ENCODE data around the gene CDKL2.

CDKL2 gene

GRCh38 chr4:75637176-75637575 lies 6.8 kb upstream of the CDKL2 start:
- no peaks in the 10 kb centered on the region for H3K9me3 ChIP-seq (replicated peaks; ENCODE audit: low read length)
- H3K9ac ChIP-seq (ENCODE audit: low read depth, low read length): no peak overlapping the region
- no peak overlapping the region for H3K4me3 ChIP-seq (ENCODE audit: low read length)
- H3K27me3 ChIP-seq (ENCODE audit: control insufficient read depth, insufficient read depth, low read length): no peaks in the 10 kb centered on the region
- H3K36me3 ChIP-seq (ENCODE audit: insufficient read depth, low read length): peaks cover 7% of the 10 kb centered on the region
- H3K4me2 ChIP-seq (ENCODE audit: low read length): no peak overlapping the region
- peaks cover 9% of the 10 kb centered on the region for H3K4me1 ChIP-seq (ENCODE audit: control insufficient read depth, insufficient read depth, low read length)

DNA sequence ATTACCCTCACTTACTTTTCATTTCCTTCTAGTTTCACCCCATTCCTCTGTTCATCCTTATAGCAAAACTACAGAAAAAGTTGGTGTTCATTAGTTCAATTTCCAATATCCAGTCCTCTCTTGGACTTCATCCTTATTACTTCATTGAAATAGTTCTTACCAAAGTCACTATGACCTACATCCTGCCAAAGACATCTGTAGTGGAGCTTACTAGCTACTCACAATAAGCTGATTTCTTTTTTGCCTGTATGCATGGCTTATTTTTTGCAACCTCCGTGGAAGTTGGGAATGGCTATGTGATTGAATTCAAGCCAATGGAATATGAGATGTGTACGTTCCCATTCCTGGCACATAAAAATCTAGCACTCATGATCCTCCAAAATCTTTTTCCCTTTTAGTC lies 4.6 kb upstream of the CDKL2 start:
- Histone ChIP-seq H3K4me1 (ENCODE audit: control insufficient read depth, insufficient read depth, low read length) (peaks cover 19% of the 10 kb centered on the region), H3K36me3 (ENCODE audit: insufficient read depth, low read length) (peaks cover 4% of the 10 kb centered on the region), H3K27me3 (ENCODE audit: control insufficient read depth, insufficient read depth, low read length) (no peaks in the 10 kb centered on the region), H3K9ac (ENCODE audit: low read depth, low read length) (no peak overlapping the region), H3K4me3 (ENCODE audit: low read length) (no peak overlapping the region), H3K4me2 (ENCODE audit: low read length) (no peak overlapping the region), H3K9me3 (replicated peaks; ENCODE audit: low read length) (no peaks in the 10 kb centered on the region)

GRCh38 chr4:75634281-75634680 lies 4.0 kb upstream of the CDKL2 start:
- Histone ChIP-seq H3K36me3 (ENCODE audit: insufficient read depth, low read length) (no peaks in the 10 kb centered on the region), H3K9ac (ENCODE audit: low read depth, low read length) (no peak overlapping the region), H3K9me3 (replicated peaks; ENCODE audit: low read length) (no peaks in the 10 kb centered on the region), H3K4me3 (ENCODE audit: low read length) (no peak overlapping the region), H3K4me1 (ENCODE audit: control insufficient read depth, insufficient read depth, low read length) (peaks cover 20% of the 10 kb centered on the region), H3K27me3 (ENCODE audit: control insufficient read depth, insufficient read depth, low read length) (no peaks in the 10 kb centered on the region), H3K4me2 (ENCODE audit: low read length) (no peak overlapping the region)

- H3K4me2 ChIP-seq (ENCODE audit: low read length): no peak overlapping the region
- no peaks in the 10 kb centered on the region for H3K27me3 ChIP-seq (ENCODE audit: control insufficient read depth, insufficient read depth, low read length)
- H3K4me3 ChIP-seq (ENCODE audit: low read length): no peak overlapping the region
- H3K9ac ChIP-seq (ENCODE audit: low read depth, low read length): no peak overlapping the region
- peaks cover 20% of the 10 kb centered on the region for H3K4me1 ChIP-seq (ENCODE audit: control insufficient read depth, insufficient read depth, low read length)
- no peaks in the 10 kb centered on the region for H3K9me3 ChIP-seq (replicated peaks; ENCODE audit: low read length)
- no peaks in the 10 kb centered on the region for H3K36me3 ChIP-seq (ENCODE audit: insufficient read depth, low read length)
Observed at GRCh38 chr4:75633846-75634245, 3.5 kb upstream of the CDKL2 start.

- Histone ChIP-seq H3K36me3 (ENCODE audit: insufficient read depth, low read length) (no peaks in the 10 kb centered on the region), H3K4me3 (ENCODE audit: low read length) (peak overlapping the region; percentile 72), H3K4me1 (ENCODE audit: control insufficient read depth, insufficient read depth, low read length) (peaks cover 20% of the 10 kb centered on the region), H3K27me3 (ENCODE audit: control insufficient read depth, insufficient read depth, low read length) (no peaks in the 10 kb centered on the region), H3K4me2 (ENCODE audit: low read length) (peak overlapping the region; percentile 90), H3K9me3 (replicated peaks; ENCODE audit: low read length) (no peaks in the 10 kb centered on the region), H3K9ac (ENCODE audit: low read depth, low read length) (no peak overlapping the region)
Observed at GRCh38 chr4:75630937-75631329, 605 bp upstream of the CDKL2 start.

GRCh38 chr4:75629239-75629638 lies 1.1 kb downstream of the CDKL2 start:
- no peaks in the 10 kb centered on the region for H3K9me3 ChIP-seq (replicated peaks; ENCODE audit: low read length)
- H3K4me1 ChIP-seq (ENCODE audit: control insufficient read depth, insufficient read depth, low read length): peaks cover 12% of the 10 kb centered on the region
- no peaks in the 10 kb centered on the region for H3K27me3 ChIP-seq (ENCODE audit: control insufficient read depth, insufficient read depth, low read length)
- H3K36me3 ChIP-seq (ENCODE audit: insufficient read depth, low read length): no peaks in the 10 kb centered on the region
- no peak overlapping the region for H3K9ac ChIP-seq (ENCODE audit: low read depth, low read length)
- H3K4me2 ChIP-seq (ENCODE audit: low read length): no peak overlapping the region
- H3K4me3 ChIP-seq (ENCODE audit: low read length): no peak overlapping the region

GRCh38 chr4:75623026-75623425 lies 7.3 kb downstream of the CDKL2 start:
- no peak overlapping the region for H3K9ac ChIP-seq (ENCODE audit: low read depth, low read length)
- no peaks in the 10 kb centered on the region for H3K9me3 ChIP-seq (replicated peaks; ENCODE audit: low read length)
- no peaks in the 10 kb centered on the region for H3K27me3 ChIP-seq (ENCODE audit: control insufficient read depth, insufficient read depth, low read length)
- no peaks in the 10 kb centered on the region for H3K36me3 ChIP-seq (ENCODE audit: insufficient read depth, low read length)
- H3K4me3 ChIP-seq (ENCODE audit: low read length): no peak overlapping the region
- no peaks in the 10 kb centered on the region for H3K4me1 ChIP-seq (ENCODE audit: control insufficient read depth, insufficient read depth, low read length)
- no peak overlapping the region for H3K4me2 ChIP-seq (ENCODE audit: low read length)

DNA sequence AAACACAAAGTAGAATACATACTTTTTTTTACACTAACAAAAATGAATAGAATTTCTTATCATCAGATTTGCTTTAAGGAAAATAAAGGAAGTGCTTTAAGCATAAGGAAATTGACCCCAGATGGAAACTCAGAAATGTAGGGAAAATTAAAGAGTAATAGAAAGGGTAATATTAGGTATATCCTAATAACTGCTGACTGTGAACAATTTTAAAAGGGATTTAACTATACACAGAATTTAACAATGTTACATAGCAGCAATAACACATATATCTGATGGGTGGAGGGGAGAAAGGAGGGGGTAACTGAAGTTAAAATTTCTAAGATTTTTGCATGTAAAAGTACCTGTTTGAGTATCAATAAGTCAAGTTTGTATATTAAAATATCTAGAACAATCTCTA lies 8.6 kb downstream of the CDKL2 start:
- no peak overlapping the region for H3K9ac ChIP-seq (ENCODE audit: low read depth, low read length)
- H3K27me3 ChIP-seq (ENCODE audit: control insufficient read depth, insufficient read depth, low read length): no peaks in the 10 kb centered on the region
- no peaks in the 10 kb centered on the region for H3K4me1 ChIP-seq (ENCODE audit: control insufficient read depth, insufficient read depth, low read length)
- H3K4me3 ChIP-seq (ENCODE audit: low read length): no peak overlapping the region
- no peak overlapping the region for H3K4me2 ChIP-seq (ENCODE audit: low read length)
- no peaks in the 10 kb centered on the region for H3K36me3 ChIP-seq (ENCODE audit: insufficient read depth, low read length)
- H3K9me3 ChIP-seq (replicated peaks; ENCODE audit: low read length): no peaks in the 10 kb centered on the region

- no peaks in the 10 kb centered on the region for H3K4me1 ChIP-seq (ENCODE audit: control insufficient read depth, insufficient read depth, low read length)
Observed at GRCh38 chr4:75612306-75612705, 18.0 kb downstream of the CDKL2 start.

GRCh38 chr4:75605928-75606327 lies 24.4 kb downstream of the CDKL2 start:
- no peaks in the 10 kb centered on the region for H3K4me1 ChIP-seq (ENCODE audit: control insufficient read depth, insufficient read depth, low read length)
- no peak overlapping the region for H3K4me3 ChIP-seq (ENCODE audit: low read length)
- H3K36me3 ChIP-seq (ENCODE audit: insufficient read depth, low read length): no peaks in the 10 kb centered on the region
- no peaks in the 10 kb centered on the region for H3K9me3 ChIP-seq (replicated peaks; ENCODE audit: low read length)
- H3K27me3 ChIP-seq (ENCODE audit: control insufficient read depth, insufficient read depth, low read length): no peaks in the 10 kb centered on the region
- no peak overlapping the region for H3K9ac ChIP-seq (ENCODE audit: low read depth, low read length)
- no peak overlapping the region for H3K4me2 ChIP-seq (ENCODE audit: low read length)

More at GRCh38 chr4:75612306-75612705, 18.0 kb downstream of the CDKL2 start:
- H3K4me3 ChIP-seq (ENCODE audit: low read length): no peak overlapping the region
- no peak overlapping the region for H3K9ac ChIP-seq (ENCODE audit: low read depth, low read length)
- H3K36me3 ChIP-seq (ENCODE audit: insufficient read depth, low read length): no peaks in the 10 kb centered on the region
- no peaks in the 10 kb centered on the region for H3K9me3 ChIP-seq (replicated peaks; ENCODE audit: low read length)
- no peaks in the 10 kb centered on the region for H3K27me3 ChIP-seq (ENCODE audit: control insufficient read depth, insufficient read depth, low read length)
- H3K4me2 ChIP-seq (ENCODE audit: low read length): no peak overlapping the region

- no peaks in the 10 kb centered on the region for H3K4me1 ChIP-seq (ENCODE audit: control insufficient read depth, insufficient read depth, low read length)
- no peak overlapping the region for H3K4me2 ChIP-seq (ENCODE audit: low read length)
- H3K4me3 ChIP-seq (ENCODE audit: low read length): no peak overlapping the region
- H3K9ac ChIP-seq (ENCODE audit: low read depth, low read length): no peak overlapping the region
- no peaks in the 10 kb centered on the region for H3K9me3 ChIP-seq (replicated peaks; ENCODE audit: low read length)
- no peaks in the 10 kb centered on the region for H3K27me3 ChIP-seq (ENCODE audit: control insufficient read depth, insufficient read depth, low read length)
- H3K36me3 ChIP-seq (ENCODE audit: insufficient read depth, low read length): no peaks in the 10 kb centered on the region
Observed at GRCh38 chr4:75599647-75600046, 30.7 kb downstream of the CDKL2 start.

- no peaks in the 10 kb centered on the region for H3K36me3 ChIP-seq (ENCODE audit: insufficient read depth, low read length)
- no peaks in the 10 kb centered on the region for H3K4me1 ChIP-seq (ENCODE audit: control insufficient read depth, insufficient read depth, low read length)
- H3K9me3 ChIP-seq (replicated peaks; ENCODE audit: low read length): no peaks in the 10 kb centered on the region
- no peak overlapping the region for H3K9ac ChIP-seq (ENCODE audit: low read depth, low read length)
- H3K4me3 ChIP-seq (ENCODE audit: low read length): no peak overlapping the region
- no peaks in the 10 kb centered on the region for H3K27me3 ChIP-seq (ENCODE audit: control insufficient read depth, insufficient read depth, low read length)
- H3K4me2 ChIP-seq (ENCODE audit: low read length): no peak overlapping the region
Observed at GRCh38 chr4:75598390-75598789, 31.9 kb downstream of the CDKL2 start.

All from skeletal muscle satellite cell (primary cell).